Putamen (tissue), 1 donor: Measurements from ENCODE around the gene ZNF267.
"Not testable (repeated sequence)": the region's sequence is repeated elsewhere in the genome, so short reads cannot be mapped to it uniquely, and the experiment has no call there.

Experiments
- DNase-seq: peaks from one replicate; pipeline ENCODE4 v3.0.0-alpha.2; 2016; ENCODE audit warnings: low spot score

ZNF267 gene

GRCh38 chr16:31873556-31874365, at the start of gene ZNF267:
TSS of gene ZNF267 (plus strand) at chr16:31873807. CDS start at chr16:31873967, 160 bp downstream.
- DNase-seq: peak; percentile 91

- DNase-seq: no peak
Measured at GRCh38 chr16:31833047-31833446, 40.6 kb upstream of the ZNF267 start.

GRCh38 chr16:31836396-31836795, 37.2 kb upstream of the ZNF267 start:
- DNase-seq: not testable (repeated sequence)

- DNase-seq: no peak
Measured at GRCh38 chr16:31842864-31843263, 30.7 kb upstream of the ZNF267 start.

GRCh38 chr16:31848572-31848971, 25.0 kb upstream of the ZNF267 start:
- not testable (repeated sequence) for DNase-seq

GRCh38 chr16:31853291-31853690, 20.3 kb upstream of the ZNF267 start:
- no peak for DNase-seq

GRCh38 chr16:31860508-31860907, 13.1 kb upstream of the ZNF267 start:
- DNase-seq: no peak

- DNase-seq: no peak
Measured at GRCh38 chr16:31861455-31861854, 12.2 kb upstream of the ZNF267 start.

- no peak for DNase-seq
Measured at GRCh38 chr16:31862761-31863160, 10.8 kb upstream of the ZNF267 start.

- no peak for DNase-seq
Measured at GRCh38 chr16:31868164-31868563, 5.4 kb upstream of the ZNF267 start.

GRCh38 chr16:31868691-31869167, 4.9 kb upstream of the ZNF267 start:
- DNase-seq: peak; percentile 76

- peak; percentile 57 for DNase-seq
Measured at GRCh38 chr16:31869511-31870201, 4.0 kb upstream of the ZNF267 start.

GRCh38 chr16:31870809-31871208, 2.8 kb upstream of the ZNF267 start:
- DNase-seq: no peak

- no peak for DNase-seq
Measured at GRCh38 chr16:31871510-31871909, 2.1 kb upstream of the ZNF267 start.

GRCh38 chr16:31872201-31872600, 1.4 kb upstream of the ZNF267 start:
- no peak for DNase-seq

GRCh38 chr16:31874366-31875111, 932 bp downstream of the ZNF267 start:
- no peak for DNase-seq

GRCh38 chr16:31875112-31875803, 1.7 kb downstream of the ZNF267 start:
- no peak for DNase-seq

- no peak for DNase-seq
Measured at GRCh38 chr16:31875928-31876547, 2.4 kb downstream of the ZNF267 start.

- no peak for DNase-seq
Measured at GRCh38 chr16:31876951-31877828, 3.6 kb downstream of the ZNF267 start.

- DNase-seq: no peak
Measured at GRCh38 chr16:31877876-31878642, 4.5 kb downstream of the ZNF267 start.
